PFSK-1 (cell line): ENCODE measurements around the gene ACOX2.

ENCODE experiments used
- FOXP2 ChIP-seq: optimal IDR thresholded peaks from 2 replicates; pipeline ENCODE3; 2011; ENCODE audit warnings: borderline replicate concordance, control low read depth, inconsistent platforms; ENCODE audit not compliant: insufficient read depth; ENCODE audit errors: extremely low read length, extremely low read depth
- POLR2AphosphoS5 ChIP-seq: IDR thresholded peaks from 2 replicates; pipeline ENCODE4 v1.6.1; 2012; ENCODE audit warnings: low read depth, mild to moderate bottlenecking, control low read depth, low read length, moderate library complexity
- REST ChIP-seq, 2 experiments: IDR thresholded peaks; 2 replicates each; pipeline versions ENCODE4 v1.6.1 to v1.8.0; 2011 to 2012; ENCODE audit warnings: low read depth in 2 of 2, low read length in 2 of 2, control low read depth in 1 of 2, inconsistent platforms in 1 of 2, mild to moderate bottlenecking in 1 of 2, moderate library complexity in 1 of 2; ENCODE audit not compliant: insufficient read depth in 1 of 2
- SIN3A ChIP-seq: IDR thresholded peaks from 2 replicates; pipeline ENCODE4 v1.6.1; 2012; ENCODE audit warnings: mild to moderate bottlenecking, low read length, moderate library complexity, borderline replicate concordance; ENCODE audit not compliant: insufficient read depth
- TAF1 ChIP-seq: IDR thresholded peaks from 2 replicates; pipeline ENCODE4 v1.6.1; 2012; ENCODE audit warnings: low read length, control low read depth, borderline replicate concordance; ENCODE audit not compliant: insufficient read depth

The ACOX2 gene

GRCh38 chr3:58532794-58533220, 4.2 kb downstream of the ACOX2 start:
- no peak for TF ChIP-seq REST (IDR thresholded peaks at IDR 0.05; ENCODE audit: insufficient read depth in 1 of 2, low read depth in 2 of 2, low read length in 2 of 2)
- no peak for TF ChIP-seq POLR2AphosphoS5
- no peak for TF ChIP-seq SIN3A

- TF ChIP-seq TAF1 (no peak), FOXP2 (no peak), POLR2AphosphoS5 (no peak), REST (IDR thresholded peaks at IDR 0.05; ENCODE audit: insufficient read depth in 1 of 2, low read depth in 2 of 2, low read length in 2 of 2) (no peak), SIN3A (no peak)
Measured at GRCh38 chr3:58531956-58532355, 5.0 kb downstream of the ACOX2 start.

- TF ChIP-seq POLR2AphosphoS5 (no peak), FOXP2 (no peak), TAF1 (no peak), SIN3A (no peak), REST (IDR thresholded peaks at IDR 0.05; ENCODE audit: insufficient read depth in 1 of 2, low read depth in 2 of 2, low read length in 2 of 2) (no peak)
Measured at GRCh38 chr3:58531555-58531954, 5.4 kb downstream of the ACOX2 start.

- TF ChIP-seq REST (IDR thresholded peaks at IDR 0.05; ENCODE audit: insufficient read depth in 1 of 2, low read depth in 2 of 2, low read length in 2 of 2) (no peak), TAF1 (no peak)
Measured at GRCh38 chr3:58530354-58530865, 6.6 kb downstream of the ACOX2 start.

GRCh38 chr3:58529516-58530353, 7.3 kb downstream of the ACOX2 start:
- TF ChIP-seq SIN3A (no peak), TAF1 (no peak), FOXP2 (no peak), POLR2AphosphoS5 (no peak), REST (IDR thresholded peaks at IDR 0.05; ENCODE audit: insufficient read depth in 1 of 2, low read depth in 2 of 2, low read length in 2 of 2) (no peak)
